CD14-positive monocyte (primary cell): ENCODE data around the gene LAMC3. TPM values are rescaled to one million over a fixed set of nuclear protein-coding genes. Genes with fewer than 3 reads are reported as not detected.

Source experiments
- DNase-seq, 3 donors: peaks; one replicate each; pipeline ENCODE4 v3.0.0-alpha.2; 2011 to 2022
- H2AFZ ChIP-seq: 2 replicates; pipeline ENCODE4 v1.6.0; 2012; ENCODE audit warnings: mild to moderate bottlenecking, low read depth, low read length, inconsistent platforms; ENCODE audit not compliant: insufficient read depth, poor library complexity, severe bottlenecking
- H3K27ac ChIP-seq, 2 donors: 1 replicate in 1 of 2; 2 replicates in 1 of 2; pipeline ENCODE4 v1.5.1; 2012 to 2013; ENCODE audit warnings: low read length in 2 of 2, control low read depth in 1 of 2, inconsistent platforms in 1 of 2, low read depth in 1 of 2, mild to moderate bottlenecking in 1 of 2
- H3K27me3 ChIP-seq, 2 donors: one replicate each; pipeline versions ENCODE4 v1.6.0 to v1.6.1; 2011 to 2013; ENCODE audit warnings: low read length in 2 of 2; ENCODE audit not compliant: control insufficient read depth in 2 of 2, insufficient read depth in 2 of 2
- H3K36me3 ChIP-seq, 2 donors: replicated peaks in 1 of 2; 1 replicate in 1 of 2; 2 replicates in 1 of 2; pipeline versions ENCODE4 v1.5.1 to v1.6.1; 2012 to 2013; ENCODE audit warnings: low read length in 2 of 2, control low read depth in 1 of 2, inconsistent platforms in 1 of 2, mild to moderate bottlenecking in 1 of 2; ENCODE audit not compliant: insufficient read depth in 2 of 2, control insufficient read depth in 1 of 2
- H3K4me1 ChIP-seq, 2 donors: 1 replicate in 1 of 2; 2 replicates in 1 of 2; pipeline versions ENCODE4 v1.5.1 to v1.6.1; 2012 to 2013; ENCODE audit warnings: low read length in 2 of 2, control low read depth in 1 of 2, inconsistent platforms in 1 of 2, mild to moderate bottlenecking in 1 of 2, moderate library complexity in 1 of 2; ENCODE audit not compliant: insufficient read depth in 2 of 2, control insufficient read depth in 1 of 2
- H3K4me2 ChIP-seq: replicated peaks from 2 replicates; pipeline ENCODE3; 2012; ENCODE audit warnings: low read length, moderate library complexity, mild to moderate bottlenecking; ENCODE audit not compliant: poor library complexity, severe bottlenecking; ENCODE audit errors: extremely low read depth
- H3K4me3 ChIP-seq, 3 experiments: fragments of 200-600 bp in 1 of 3; sonication (generic) in 1 of 3; replicated peaks in 1 of 3; 1 replicate in 2 of 3; 2 replicates in 1 of 3; pipeline ENCODE4 v1.5.1; 2011 to 2013; ENCODE audit warnings: low read length in 3 of 3, mild to moderate bottlenecking in 3 of 3, control low read depth in 2 of 3, low read depth in 2 of 3, inconsistent platforms in 1 of 3, moderate library complexity in 1 of 3
- H3K79me2 ChIP-seq: 2 replicates; pipeline ENCODE4 v1.6.0; 2012; ENCODE audit warnings: mild to moderate bottlenecking, control low read depth, inconsistent platforms, low read length, moderate library complexity; ENCODE audit not compliant: insufficient read depth
- H3K9ac ChIP-seq: 2 replicates; pipeline ENCODE4 v1.6.0; 2017; ENCODE audit warnings: low read length, mild to moderate bottlenecking; ENCODE audit not compliant: insufficient read depth, poor library complexity, severe bottlenecking
- H3K9me3 ChIP-seq, 2 donors: replicated peaks in 1 of 2; 1 replicate in 1 of 2; 2 replicates in 1 of 2; pipeline versions ENCODE4 v1.5.1 to v1.6.1; 2012 to 2013; ENCODE audit warnings: low read length in 2 of 2, control low read depth in 1 of 2; ENCODE audit not compliant: control insufficient read depth in 1 of 2, insufficient read depth in 1 of 2
- H4K20me1 ChIP-seq: 2 replicates; pipeline ENCODE4 v1.6.0; 2012; ENCODE audit warnings: mild to moderate bottlenecking, low read length, control low read depth, moderate library complexity; ENCODE audit not compliant: insufficient read depth
- H3K27ac Mint-ChIP-seq, 7 donors: one replicate each; pipeline ENCODE4 v1.8.0; 2020; ENCODE audit warnings: mild to moderate bottlenecking in 7 of 7, mixed read lengths in 7 of 7, moderate library complexity in 6 of 7, inconsistent platforms in 2 of 7
- H3K27me3 Mint-ChIP-seq, 3 donors: one replicate each; pipeline ENCODE4 v1.8.0; 2021 to 2022; ENCODE audit warnings: low read depth in 3 of 3, mild to moderate bottlenecking in 3 of 3, mixed read lengths in 3 of 3, moderate library complexity in 3 of 3, inconsistent platforms in 1 of 3
- H3K36me3 Mint-ChIP-seq, 2 donors: one replicate each; pipeline ENCODE4 v1.8.0; 2020; ENCODE audit warnings: mixed read lengths in 2 of 2, inconsistent platforms in 1 of 2, mild to moderate bottlenecking in 1 of 2
- H3K4me1 Mint-ChIP-seq: one replicate; pipeline ENCODE4 v1.8.0; 2020; ENCODE audit warnings: mild to moderate bottlenecking, mixed read lengths
- H3K4me3 Mint-ChIP-seq, 2 donors: one replicate each; pipeline ENCODE4 v1.8.0; 2020; ENCODE audit warnings: mild to moderate bottlenecking in 2 of 2, mixed read lengths in 2 of 2, moderate library complexity in 1 of 2
- H3K9me3 Mint-ChIP-seq, 7 donors: one replicate each; pipeline ENCODE4 v1.8.0; 2020 to 2022; ENCODE audit warnings: mixed read lengths in 7 of 7, mild to moderate bottlenecking in 6 of 7, moderate library complexity in 6 of 7, inconsistent platforms in 2 of 7
- CTCF ChIP-seq: fragments of 200-600 bp; IDR thresholded peaks from one replicate; pipeline ENCODE4 v1.8.0; 2022; ENCODE audit warnings: antibody characterized with exemption, mild to moderate bottlenecking
- WGBS: methylation state at CpG from one replicate; pipeline ENCODE4 v1.1.5; 2013; ENCODE audit warnings: missing lambda C conversion rate; ENCODE audit not compliant: insufficient coverage; 5-methylcytosine and 5-hydroxymethylcytosine counted together
- intact Hi-C, 2 donors: fragments of 100-400 bp; cut with micrococcal nuclease; formaldehyde crosslinking; loops; one replicate each; pipeline versions ENCODE4 v1.15.0 to v1.15.1; 2023
- polyA plus RNA-seq, 3 donors: library from polyadenylated mRNA; depleted of rRNA in 1 of 3; unstranded in 2 of 3; stranded (reverse) in 1 of 3; fragments of 300-500 nt in 2 of 3; fragments of >200 nt in 1 of 3; fragmentation: Illumina TruSeq in 2 of 3; gene quantifications; 1 replicate in 2 of 3; 2 replicates in 1 of 3; pipeline ENCODE4 v1.2.3, GENCODE V29; 2012 to 2021

Gene LAMC3
- polyA plus RNA-seq, 3 donors = 0.19 TPM; not detected in 2

DNA sequence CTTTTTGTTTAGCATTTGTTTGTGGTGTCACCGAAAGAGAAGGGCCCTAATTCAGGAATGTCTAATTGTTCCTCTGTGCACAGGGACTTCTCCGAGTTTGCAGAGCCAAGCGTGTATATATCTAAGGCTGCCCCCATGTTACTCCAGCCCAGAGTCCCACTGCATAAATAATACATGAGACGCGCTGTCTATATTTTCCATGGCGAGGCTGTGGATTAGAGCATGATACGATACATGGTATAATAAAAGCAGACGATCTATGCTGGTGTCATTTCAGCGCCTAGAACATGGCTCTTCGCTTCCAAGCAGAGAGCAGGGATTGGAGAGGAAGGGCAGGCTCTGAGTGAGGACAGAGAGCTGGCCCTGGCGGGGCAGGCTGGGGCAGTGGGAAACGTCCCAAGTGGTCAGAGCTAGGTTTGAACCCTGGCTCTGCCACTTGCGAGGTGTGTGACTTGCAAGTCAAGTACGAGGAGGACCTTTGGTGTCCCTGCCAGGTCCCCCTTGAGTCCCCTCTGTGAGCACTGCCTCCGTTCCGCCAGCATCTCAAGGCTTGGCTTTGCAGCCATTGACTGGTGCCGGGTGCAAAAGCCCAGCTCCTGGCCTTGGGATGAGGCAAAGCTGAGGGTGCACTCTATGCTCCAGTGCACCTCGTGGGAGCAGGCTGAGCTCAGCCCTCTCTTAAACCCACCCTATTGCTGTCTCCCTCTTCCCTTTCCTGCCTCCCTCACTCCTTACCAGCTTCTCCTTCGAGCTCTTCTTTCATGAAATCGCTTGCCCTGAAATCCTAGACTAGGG, 29.2 kb upstream of the LAMC3 start:
- H2AFZ ChIP-seq = no peak overlapping the region
- H3K4me1 ChIP-seq = peaks cover 23% of the 10 kb centered on the region in 2 donors
- no peak overlapping the region for H3K27ac ChIP-seq
- Mint-ChIP-seq H3K9me3 (peaks cover 0 to 2% (median 0%) of the 10 kb centered on the region in 7 donors), H3K27me3 (peaks cover 2 to 9% (median 2%) of the 10 kb centered on the region in 3 donors), H3K4me1 (peaks cover 25% of the 10 kb centered on the region), H3K4me3 (no peak overlapping the region), H3K27ac (no peak overlapping the region), H3K36me3 (no peaks in the 10 kb centered on the region)
- H3K79me2 ChIP-seq = no peaks in the 10 kb centered on the region
- no peaks in the 10 kb centered on the region for H3K27me3 ChIP-seq
- no peaks in the 10 kb centered on the region for H4K20me1 ChIP-seq
- intact Hi-C loops = no loop called here
- H3K4me2 ChIP-seq = no peak overlapping the region
- peak overlapping the region; percentile 21 for H3K9ac ChIP-seq
- H3K36me3 ChIP-seq = no peaks in the 10 kb centered on the region
- no peak for DNase-seq
- H3K4me3 ChIP-seq = peak overlapping the region in 1 of 3 experiments; percentile 49
- H3K9me3 ChIP-seq = no peaks in the 10 kb centered on the region
- no peak for TF ChIP-seq CTCF
- 89% methylated on average over 20 of the region's 20 CpGs for WGBS

GRCh38 chr9:130980526-130980925, 28.4 kb upstream of the LAMC3 start:
- H3K36me3 ChIP-seq = no peaks in the 10 kb centered on the region
- intact Hi-C loops = no loop called here
- peak overlapping the region in 1 of 7 donors; percentile 45 for H3K27ac Mint-ChIP-seq
- H4K20me1 ChIP-seq = no peaks in the 10 kb centered on the region
- H3K4me1 Mint-ChIP-seq = peaks cover 25% of the 10 kb centered on the region
- peak overlapping the region in 1 of 3 experiments; percentile 49 for H3K4me3 ChIP-seq
- peak overlapping the region; percentile 56 for H2AFZ ChIP-seq
- peak overlapping the region; percentile 21 for H3K9ac ChIP-seq
- H3K9me3 ChIP-seq = no peaks in the 10 kb centered on the region
- H3K79me2 ChIP-seq = no peaks in the 10 kb centered on the region
- peaks cover 23% of the 10 kb centered on the region in 2 donors for H3K4me1 ChIP-seq
- H3K4me2 ChIP-seq = peak overlapping the region; percentile 61
- H3K36me3 Mint-ChIP-seq = no peaks in the 10 kb centered on the region
- H3K4me3 Mint-ChIP-seq = peak overlapping the region; percentile 50 to 76
- WGBS = 26% methylated on average over 10 of the region's 16 CpGs
- no peak for TF ChIP-seq CTCF
- no peak for DNase-seq
- no peaks in the 10 kb centered on the region for H3K9me3 Mint-ChIP-seq
- peaks cover 2 to 7% (median 2%) of the 10 kb centered on the region in 3 donors for H3K27me3 Mint-ChIP-seq
- H3K27ac ChIP-seq = no peak overlapping the region
- H3K27me3 ChIP-seq = no peaks in the 10 kb centered on the region
